ENCODE results near the gene DNAJC10. TPM values are rescaled to one million over a fixed set of nuclear protein-coding genes. Genes with fewer than 3 reads are reported as not detected.

The DNAJC10 gene, protein sequence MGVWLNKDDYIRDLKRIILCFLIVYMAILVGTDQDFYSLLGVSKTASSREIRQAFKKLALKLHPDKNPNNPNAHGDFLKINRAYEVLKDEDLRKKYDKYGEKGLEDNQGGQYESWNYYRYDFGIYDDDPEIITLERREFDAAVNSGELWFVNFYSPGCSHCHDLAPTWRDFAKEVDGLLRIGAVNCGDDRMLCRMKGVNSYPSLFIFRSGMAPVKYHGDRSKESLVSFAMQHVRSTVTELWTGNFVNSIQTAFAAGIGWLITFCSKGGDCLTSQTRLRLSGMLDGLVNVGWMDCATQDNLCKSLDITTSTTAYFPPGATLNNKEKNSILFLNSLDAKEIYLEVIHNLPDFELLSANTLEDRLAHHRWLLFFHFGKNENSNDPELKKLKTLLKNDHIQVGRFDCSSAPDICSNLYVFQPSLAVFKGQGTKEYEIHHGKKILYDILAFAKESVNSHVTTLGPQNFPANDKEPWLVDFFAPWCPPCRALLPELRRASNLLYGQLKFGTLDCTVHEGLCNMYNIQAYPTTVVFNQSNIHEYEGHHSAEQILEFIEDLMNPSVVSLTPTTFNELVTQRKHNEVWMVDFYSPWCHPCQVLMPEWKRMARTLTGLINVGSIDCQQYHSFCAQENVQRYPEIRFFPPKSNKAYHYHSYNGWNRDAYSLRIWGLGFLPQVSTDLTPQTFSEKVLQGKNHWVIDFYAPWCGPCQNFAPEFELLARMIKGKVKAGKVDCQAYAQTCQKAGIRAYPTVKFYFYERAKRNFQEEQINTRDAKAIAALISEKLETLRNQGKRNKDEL
- polyA plus RNA-seq (46.7 to 92.6 TPM (median 56.0 TPM) in 3 replicates), polyA minus RNA-seq (14.9 to 64.4 TPM (median 30.3 TPM) in 3 replicates)
- 44.4 TPM for polyA plus RNA-seq (2011; ENCODE audit: low read depth)
- polyA plus RNA-seq (2011; cell fraction: cytosol; rRNA removed): 27.6 and 47.6 TPM in 2 replicates
- polyA plus RNA-seq (2011; cell fraction: nucleus; rRNA removed): 73.7 and 97.9 TPM in 2 replicates
- polyA plus RNA-seq (2012; ENCODE audit: low replicate concordance): 28.0 and 75.8 TPM in 2 replicates
- polyA minus RNA-seq (2011; cell fraction: cytosol; rRNA and poly(A)+ RNA removed): 47.0 TPM
- 45.8 and 90.2 TPM in 2 replicates for polyA minus RNA-seq (2011; cell fraction: nucleus; rRNA and poly(A)+ RNA removed)

DNA sequence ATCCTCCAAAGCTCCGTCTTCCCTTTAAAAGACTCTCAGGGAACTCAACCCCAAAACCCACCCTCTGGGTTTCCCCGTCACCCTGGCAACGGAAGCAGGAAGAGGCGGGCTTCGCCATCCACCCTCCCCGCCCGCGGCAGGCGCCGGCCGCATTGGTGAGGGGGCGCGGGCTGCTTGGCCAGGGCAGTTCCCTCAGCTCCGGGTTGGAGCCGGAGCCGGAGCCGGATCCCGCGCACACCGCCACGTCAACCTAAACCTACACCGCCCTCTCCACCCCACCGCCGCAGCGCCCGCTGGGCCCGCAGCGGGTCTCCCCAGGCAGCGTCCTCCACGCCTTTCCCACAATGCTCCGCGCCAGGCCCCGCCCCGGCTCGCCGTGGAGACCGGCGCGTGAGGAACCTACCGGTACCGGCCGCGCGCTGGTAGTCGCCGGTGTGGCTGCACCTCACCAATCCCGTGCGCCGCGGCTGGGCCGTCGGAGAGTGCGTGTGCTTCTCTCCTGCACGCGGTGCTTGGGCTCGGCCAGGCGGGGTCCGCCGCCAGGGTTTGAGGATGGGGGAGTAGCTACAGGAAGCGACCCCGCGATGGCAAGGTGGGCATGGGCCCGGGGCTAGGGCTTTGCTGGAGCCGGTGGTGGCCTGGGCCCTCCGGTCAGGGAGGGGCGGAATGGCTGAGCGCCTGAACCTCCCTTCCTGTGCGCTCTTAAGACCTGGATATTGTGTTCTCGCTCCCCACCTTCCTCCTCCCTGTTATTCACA lies at the start of gene DNAJC10:
Gene DNAJC10 (plus strand): TSS at position 366 of the 758 bp plus-strand sequence. CDS start 1,830 bp downstream, outside the sequence.
- no peaks in the 10 kb centered on the region for H3K36me3 ChIP-seq (ENCODE audit: control insufficient read depth in 2 of 2, extremely low read depth in 1 of 2, insufficient read depth in 2 of 2, low read length in 2 of 2)
- peaks cover 7% of the 10 kb centered on the region for H3K4me1 ChIP-seq (ENCODE audit: control insufficient read depth, extremely low read depth, insufficient read depth, low read length)
- peak within 1 kb of the TSS; percentile 66 to 98 (median 88) for H3K4me3 ChIP-seq (ENCODE audit: control insufficient read depth in 2 of 3, extremely low read depth in 1 of 3, insufficient read depth in 2 of 3, low read depth in 1 of 3, low read length in 3 of 3)
- H3K9ac ChIP-seq (ENCODE audit: control insufficient read depth, extremely low read depth, insufficient read depth, low read length): peak within 1 kb of the TSS; percentile 90
- peaks cover 17% of the 10 kb centered on the region for H3K79me2 ChIP-seq (ENCODE audit: control insufficient read depth, insufficient read depth, low read length)
- TF ChIP-seq, protein P1, sequence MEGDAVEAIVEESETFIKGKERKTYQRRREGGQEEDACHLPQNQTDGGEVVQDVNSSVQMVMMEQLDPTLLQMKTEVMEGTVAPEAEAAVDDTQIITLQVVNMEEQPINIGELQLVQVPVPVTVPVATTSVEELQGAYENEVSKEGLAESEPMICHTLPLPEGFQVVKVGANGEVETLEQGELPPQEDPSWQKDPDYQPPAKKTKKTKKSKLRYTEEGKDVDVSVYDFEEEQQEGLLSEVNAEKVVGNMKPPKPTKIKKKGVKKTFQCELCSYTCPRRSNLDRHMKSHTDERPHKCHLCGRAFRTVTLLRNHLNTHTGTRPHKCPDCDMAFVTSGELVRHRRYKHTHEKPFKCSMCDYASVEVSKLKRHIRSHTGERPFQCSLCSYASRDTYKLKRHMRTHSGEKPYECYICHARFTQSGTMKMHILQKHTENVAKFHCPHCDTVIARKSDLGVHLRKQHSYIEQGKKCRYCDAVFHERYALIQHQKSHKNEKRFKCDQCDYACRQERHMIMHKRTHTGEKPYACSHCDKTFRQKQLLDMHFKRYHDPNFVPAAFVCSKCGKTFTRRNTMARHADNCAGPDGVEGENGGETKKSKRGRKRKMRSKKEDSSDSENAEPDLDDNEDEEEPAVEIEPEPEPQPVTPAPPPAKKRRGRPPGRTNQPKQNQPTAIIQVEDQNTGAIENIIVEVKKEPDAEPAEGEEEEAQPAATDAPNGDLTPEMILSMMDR (optimal IDR thresholded peaks at IDR 0.05 in 1 of 3, IDR thresholded peaks at IDR 0.05 in 1 of 3, conservative IDR thresholded peaks at IDR 0.05 in 1 of 3; ENCODE audit: extremely low read depth in 1 of 3, insufficient read depth in 2 of 3, low read length in 3 of 3): no peak
- no peak for TF ChIP-seq EZH2 (IDR thresholded peaks at IDR 0.05; ENCODE audit: low read length)
- H3K27me3 ChIP-seq (ENCODE audit: control insufficient read depth, extremely low read depth, insufficient read depth, low read length): no peaks in the 10 kb centered on the region
- H2AFZ ChIP-seq (ENCODE audit: control insufficient read depth, low read length): peak within 1 kb of the TSS; percentile 100
- H3K9me3 ChIP-seq (ENCODE audit: control insufficient read depth, low read depth, low read length): no peaks in the 10 kb centered on the region
- H3K27ac ChIP-seq (ENCODE audit: control insufficient read depth, insufficient read depth, low read length): peak within 1 kb of the TSS; percentile 84
- peak within 1 kb of the TSS; percentile 68 for H3K4me2 ChIP-seq (ENCODE audit: control insufficient read depth, extremely low read depth, insufficient read depth, low read depth, low read length)
- no peaks in the 10 kb centered on the region for H4K20me1 ChIP-seq (ENCODE audit: control insufficient read depth, extremely low read depth, insufficient read depth, low read length)
- no peaks in the 10 kb centered on the region for H3K9me1 ChIP-seq (ENCODE audit: control insufficient read depth, extremely low read depth, insufficient read depth, low read length)
- FAIRE-seq (no peak), DNase-seq (ENCODE audit: low read depth, low spot score) (peak; percentile 21)
- dilution Hi-C loops (cut with MboI; ENCODE audit: extremely low pct_ligation_motif_present, low sequenced_read_pairs): no loop called here

DNA sequence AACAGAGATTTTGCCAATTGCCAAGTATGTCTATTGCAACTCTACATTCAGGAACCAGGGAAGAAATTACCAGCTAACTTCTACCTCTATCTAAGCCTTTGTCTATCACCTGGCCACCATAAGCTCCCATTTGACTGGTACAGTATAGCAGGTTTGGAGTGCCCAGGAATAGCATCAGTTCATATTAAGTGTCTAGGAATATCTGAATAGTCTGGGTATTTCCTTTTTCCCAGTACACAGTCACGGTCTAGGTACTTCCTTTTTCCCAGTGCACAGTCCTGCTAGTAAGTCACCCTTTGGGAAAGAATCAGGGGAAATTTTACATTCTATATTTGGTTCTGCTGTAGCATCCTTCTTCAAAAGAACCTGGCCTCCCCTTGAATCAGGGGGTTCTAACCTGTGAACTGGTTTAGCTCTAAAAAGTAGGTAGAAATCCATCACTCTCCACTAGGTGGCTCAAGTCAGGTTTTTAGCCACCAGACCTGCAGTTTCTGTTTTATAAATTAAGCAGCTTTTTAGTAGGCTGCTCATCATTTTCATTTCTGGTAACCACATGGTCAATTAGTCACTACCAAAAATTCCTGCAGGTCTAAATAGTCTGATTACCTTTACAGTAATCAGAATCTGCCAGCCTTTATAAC lies 49.3 kb upstream of the DNAJC10 start:
- H3K9me1 ChIP-seq (ENCODE audit: control insufficient read depth, extremely low read depth, insufficient read depth, low read length): no peaks in the 10 kb centered on the region
- no peak overlapping the region for H3K9ac ChIP-seq (ENCODE audit: control insufficient read depth, extremely low read depth, insufficient read depth, low read length)
- H2AFZ ChIP-seq (ENCODE audit: control insufficient read depth, low read length): no peak overlapping the region
- no peaks in the 10 kb centered on the region for H3K9me3 ChIP-seq (ENCODE audit: control insufficient read depth, low read depth, low read length)
- no peak overlapping the region for H3K4me2 ChIP-seq (ENCODE audit: control insufficient read depth, extremely low read depth, insufficient read depth, low read depth, low read length)
- H4K20me1 ChIP-seq (ENCODE audit: control insufficient read depth, extremely low read depth, insufficient read depth, low read length): no peaks in the 10 kb centered on the region
- no peaks in the 10 kb centered on the region for H3K4me1 ChIP-seq (ENCODE audit: control insufficient read depth, extremely low read depth, insufficient read depth, low read length)
- no peak for FAIRE-seq
- DNase-seq (ENCODE audit: low read depth, low spot score): peak; percentile 7
- H3K79me2 ChIP-seq (ENCODE audit: control insufficient read depth, insufficient read depth, low read length): no peaks in the 10 kb centered on the region
- no peak overlapping the region for H3K4me3 ChIP-seq (ENCODE audit: control insufficient read depth in 2 of 3, extremely low read depth in 1 of 3, insufficient read depth in 2 of 3, low read depth in 1 of 3, low read length in 3 of 3)
- H3K27ac ChIP-seq (ENCODE audit: control insufficient read depth, insufficient read depth, low read length): no peak overlapping the region
- H3K36me3 ChIP-seq (ENCODE audit: control insufficient read depth in 2 of 2, extremely low read depth in 1 of 2, insufficient read depth in 2 of 2, low read length in 2 of 2): no peaks in the 10 kb centered on the region
- dilution Hi-C loops (cut with MboI; ENCODE audit: extremely low pct_ligation_motif_present, low sequenced_read_pairs): loop anchor here (25.0 kb wide), 1 partner anchor 479 kb away; no protein-coding TSS in a partner anchor
- no peak for TF ChIP-seq EZH2 (IDR thresholded peaks at IDR 0.05; ENCODE audit: low read length)
- TF ChIP-seq, protein P1 (optimal IDR thresholded peaks at IDR 0.05 in 1 of 3, IDR thresholded peaks at IDR 0.05 in 1 of 3, conservative IDR thresholded peaks at IDR 0.05 in 1 of 3; ENCODE audit: extremely low read depth in 1 of 3, insufficient read depth in 2 of 3, low read length in 3 of 3): peak; percentile 5 to 57 (median 39)
- no peaks in the 10 kb centered on the region for H3K27me3 ChIP-seq (ENCODE audit: control insufficient read depth, extremely low read depth, insufficient read depth, low read length)
